PC-9 (cell line): Measurements from ENCODE around the gene ORC4. TPM values are rescaled to one million over a fixed set of nuclear protein-coding genes. Genes with fewer than 3 reads are reported as not detected.
"Not testable (repeated sequence)": the region's sequence is repeated elsewhere in the genome, so short reads cannot be mapped to it uniquely, and the experiment has no call there.

ENCODE experiments used
- BruUV-seq: library from RNA; stranded (reverse); fragments of 400-500 nt; replicated peaks from 2 replicates; lab custom pipeline; 2021; lab: Mats Ljungman, UMichigan
- CTCF ChIA-PET: fragments of 300-600 bp; sonication (Branson Sonifier 250); formaldehyde crosslinking; loops from one replicate; lab custom pipeline; 2022; ENCODE audit warnings: antibody characterized with exemption; lab: Charles Lee
- POLR2A ChIA-PET: fragments of 300-600 bp; sonication (Branson Sonifier 250); formaldehyde crosslinking; loops from one replicate; lab custom pipeline; 2022; ENCODE audit warnings: antibody characterized with exemption; ENCODE audit not compliant: unreplicated experiment; lab: Charles Lee
- DNase-seq, 2 experiments: peaks; one replicate each; pipeline versions ENCODE4 v3.0.0 to v3.0.0-alpha.2; 2015 to 2022; ENCODE audit warnings: mixed read lengths in 1 of 2
- H2AFZ ChIP-seq: fragments of 200-600 bp; sonication (generic); 2 replicates; pipeline ENCODE4 v1.8.1; 2017; ENCODE audit warnings: antibody characterized with exemption
- H3F3A ChIP-seq: fragments of 200-600 bp; sonication (generic); 2 replicates; pipeline ENCODE4 v1.8.1; 2017; ENCODE audit warnings: antibody characterized with exemption, mild to moderate bottlenecking, low read depth; ENCODE audit not compliant: insufficient read depth
- H3K27ac ChIP-seq: fragments of 200-600 bp; sonication (generic); 2 replicates; pipeline ENCODE4 v1.6.1; 2016; ENCODE audit warnings: mixed run types
- H3K27me3 ChIP-seq: fragments of 200-600 bp; sonication (generic); 2 replicates; pipeline ENCODE4 v1.6.1; 2016; ENCODE audit warnings: low read depth, mixed run types; ENCODE audit not compliant: insufficient read depth
- H3K36me3 ChIP-seq: fragments of 200-600 bp; sonication (generic); 2 replicates; pipeline ENCODE4 v1.6.1; 2016; ENCODE audit warnings: low read depth, mixed run types
- H3K4me1 ChIP-seq: fragments of 200-600 bp; sonication (generic); replicated peaks from 2 replicates; pipeline ENCODE4 v1.6.1; 2016; ENCODE audit warnings: mixed run types; ENCODE audit not compliant: insufficient read depth
- H3K4me2 ChIP-seq: fragments of 200-600 bp; sonication (generic); 2 replicates; pipeline ENCODE4 v1.6.1; 2017; ENCODE audit warnings: mixed run types
- H3K4me3 ChIP-seq: fragments of 200-600 bp; sonication (generic); 2 replicates; pipeline ENCODE4 v1.6.1; 2016; ENCODE audit warnings: mixed run types
- H3K79me2 ChIP-seq: fragments of 200-600 bp; sonication (generic); 2 replicates; pipeline ENCODE4 v1.6.1; 2017; ENCODE audit warnings: low read depth, mixed run types
- H3K9me2 ChIP-seq: fragments of 200-600 bp; sonication (generic); 2 replicates; pipeline ENCODE4 v1.8.1; 2017; ENCODE audit warnings: mild to moderate bottlenecking; ENCODE audit not compliant: insufficient read depth
- H3K9me3 ChIP-seq: fragments of 200-600 bp; sonication (generic); 2 replicates; pipeline ENCODE4 v1.8.1; 2016; ENCODE audit warnings: low read depth; ENCODE audit not compliant: insufficient read depth
- H4K20me1 ChIP-seq: fragments of 200-600 bp; sonication (generic); 2 replicates; pipeline ENCODE4 v1.8.1; 2017; ENCODE audit not compliant: insufficient read depth
- CTCF ChIP-seq: fragments of 200-600 bp; sonication (generic); conservative IDR thresholded peaks from 2 replicates; pipeline ENCODE4 v1.6.1; 2017; ENCODE audit warnings: mixed run types, antibody characterized with exemption, mild to moderate bottlenecking, moderate library complexity
- EZH2 ChIP-seq: fragments of 200-600 bp; sonication (generic); IDR thresholded peaks from 2 replicates; pipeline ENCODE4 v1.8.0; 2017; ENCODE audit warnings: antibody characterized with exemption, low read depth
- intact Hi-C: fragments of 100-400 bp; cut with micrococcal nuclease; formaldehyde crosslinking; loops from one replicate; pipeline ENCODE4 v1.10.0; 2022; ENCODE audit not compliant: unreplicated experiment
- total RNA-seq: library from RNA; stranded (reverse); gene quantifications from 2 replicates; pipeline ENCODE4 v1.2.3, GENCODE V29; 2021

The ORC4 gene
- total RNA-seq, 1 experiment from 2014 or later, result 44.2 TPM

GRCh38 chr2:148007219-148007900 lies 13.2 kb downstream of the ORC4 start:
- TF ChIP-seq EZH2 (no peak), CTCF (no peak)
- Histone ChIP-seq H3K4me2 (no peak overlapping the region), H3F3A (no peaks in the 10 kb centered on the region), H3K36me3 (no peaks in the 10 kb centered on the region), H3K79me2 (peaks cover 96% of the 10 kb centered on the region), H4K20me1 (no peaks in the 10 kb centered on the region; the same call in 1 of the 2 replicates), H3K9me2 (no peaks in the 10 kb centered on the region), H3K4me1 (no peaks in the 10 kb centered on the region), H2AFZ (no peak overlapping the region), H3K9me3 (no peaks in the 10 kb centered on the region), H3K27ac (no peak overlapping the region), H3K4me3 (no peak overlapping the region), H3K27me3 (no peaks in the 10 kb centered on the region)
- no TSS peak for BruUV-seq
- DNase-seq, result no peak
- ChIA-PET POLR2A (no interaction called here), CTCF (no interaction called here)
- intact Hi-C loops, result no loop called here

- Histone ChIP-seq H3K36me3 (no peaks in the 10 kb centered on the region), H3K4me1 (no peaks in the 10 kb centered on the region), H3K79me2 (peaks cover 96% of the 10 kb centered on the region), H2AFZ (no peak overlapping the region), H3K4me3 (no peak overlapping the region), H4K20me1 (no peaks in the 10 kb centered on the region), H3K27ac (no peak overlapping the region), H3K9me2 (no peaks in the 10 kb centered on the region), H3K9me3 (no peaks in the 10 kb centered on the region), H3F3A (no peaks in the 10 kb centered on the region), H3K27me3 (no peaks in the 10 kb centered on the region), H3K4me2 (no peak overlapping the region)
- ChIA-PET POLR2A (no interaction called here), CTCF (interaction anchor here (0.6 kb wide), 1 partner anchor 699 kb away, joined by 4 read pairs; no protein-coding TSS in a partner anchor)
- intact Hi-C loops, result no loop called here
- no TSS peak for BruUV-seq
- TF ChIP-seq EZH2 (no peak), CTCF (no peak)
- no peak for DNase-seq
Observed at GRCh38 chr2:148006249-148007007, 14.1 kb downstream of the ORC4 start.

- H3K79me2 ChIP-seq, result peaks cover 85% of the 10 kb centered on the region
- H2AFZ ChIP-seq, H3K4me1 ChIP-seq, H3K9me2 ChIP-seq, DNase-seq, BruUV-seq, H3F3A ChIP-seq, H3K27ac ChIP-seq, H3K4me2 ChIP-seq, H3K9me3 ChIP-seq, H3K4me3 ChIP-seq, H3K36me3 ChIP-seq, CTCF ChIA-PET, H4K20me1 ChIP-seq, POLR2A ChIA-PET, H3K27me3 ChIP-seq, intact Hi-C loops: not testable (repeated sequence)
Observed at GRCh38 chr2:148002420-148002819, 18.1 kb downstream of the ORC4 start.
